ENCODE results near the gene PGBD5.

DNA sequence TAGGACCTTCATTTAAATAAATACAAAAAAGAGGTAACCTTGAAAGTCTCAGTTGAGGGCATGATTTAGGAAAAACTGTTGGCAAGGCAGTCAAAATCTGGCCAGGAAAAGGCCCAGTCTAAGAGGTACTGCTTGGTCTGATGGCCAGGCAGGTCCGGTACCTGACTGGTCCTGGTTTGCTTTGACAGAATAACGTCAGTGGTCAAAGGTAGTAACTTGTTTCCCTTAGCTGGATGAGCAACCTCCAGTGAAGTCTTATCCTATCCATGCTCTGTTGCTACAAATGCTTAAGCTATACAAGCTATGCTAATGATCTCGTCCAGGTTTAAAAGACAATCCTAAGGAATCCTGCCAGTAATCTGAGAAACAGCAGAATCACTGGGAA lies 85.0 kb downstream of the PGBD5 start:
- TF ChIP-seq, protein P1, sequence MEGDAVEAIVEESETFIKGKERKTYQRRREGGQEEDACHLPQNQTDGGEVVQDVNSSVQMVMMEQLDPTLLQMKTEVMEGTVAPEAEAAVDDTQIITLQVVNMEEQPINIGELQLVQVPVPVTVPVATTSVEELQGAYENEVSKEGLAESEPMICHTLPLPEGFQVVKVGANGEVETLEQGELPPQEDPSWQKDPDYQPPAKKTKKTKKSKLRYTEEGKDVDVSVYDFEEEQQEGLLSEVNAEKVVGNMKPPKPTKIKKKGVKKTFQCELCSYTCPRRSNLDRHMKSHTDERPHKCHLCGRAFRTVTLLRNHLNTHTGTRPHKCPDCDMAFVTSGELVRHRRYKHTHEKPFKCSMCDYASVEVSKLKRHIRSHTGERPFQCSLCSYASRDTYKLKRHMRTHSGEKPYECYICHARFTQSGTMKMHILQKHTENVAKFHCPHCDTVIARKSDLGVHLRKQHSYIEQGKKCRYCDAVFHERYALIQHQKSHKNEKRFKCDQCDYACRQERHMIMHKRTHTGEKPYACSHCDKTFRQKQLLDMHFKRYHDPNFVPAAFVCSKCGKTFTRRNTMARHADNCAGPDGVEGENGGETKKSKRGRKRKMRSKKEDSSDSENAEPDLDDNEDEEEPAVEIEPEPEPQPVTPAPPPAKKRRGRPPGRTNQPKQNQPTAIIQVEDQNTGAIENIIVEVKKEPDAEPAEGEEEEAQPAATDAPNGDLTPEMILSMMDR (IDR thresholded peaks at IDR 0.05), result no peak
- TF ChIP-seq POLR2A (IDR thresholded peaks at IDR 0.05), result no peak
